Uterus (tissue), 4 donors: ENCODE measurements around the gene TMEM178B. TPM values are rescaled to one million over a fixed set of nuclear protein-coding genes. Genes with fewer than 3 reads are reported as not detected.
"Not testable (repeated sequence)": the region's sequence is repeated elsewhere in the genome, so short reads cannot be mapped to it uniquely, and the experiment has no call there.

ENCODE experiments used
- DNase-seq, 2 donors: peaks; one replicate each; pipeline ENCODE4 v3.0.0-alpha.2; 2019 to 2020
- H3K27ac ChIP-seq, 2 donors: fragments of 200-600 bp; sonication (generic); 1 replicate in 1 of 2; 2 replicates in 1 of 2; pipeline ENCODE4 v1.5.1; 2016 to 2018
- H3K27me3 ChIP-seq, 2 donors: fragments of 200-600 bp; sonication (generic); one replicate each; pipeline ENCODE4 v1.5.1; 2018 to 2019; ENCODE audit warnings: control low read depth in 1 of 2
- H3K36me3 ChIP-seq, 2 donors: fragments of 200-600 bp; sonication (generic); one replicate each; pipeline ENCODE4 v1.5.1; 2019; ENCODE audit warnings: control low read depth in 1 of 2
- H3K4me1 ChIP-seq, 2 donors: fragments of 200-600 bp; sonication (generic); one replicate each; pipeline ENCODE4 v1.5.1; 2018 to 2019; ENCODE audit warnings: control low read depth in 1 of 2
- H3K4me3 ChIP-seq, 2 donors: fragments of 200-600 bp; sonication (generic); 1 replicate in 1 of 2; 2 replicates in 1 of 2; pipeline ENCODE4 v1.5.1; 2018 to 2019; ENCODE audit warnings: mild to moderate bottlenecking in 1 of 2
- H3K9me3 ChIP-seq, 2 donors: fragments of 200-600 bp; sonication (generic); one replicate each; pipeline ENCODE4 v1.5.1; 2019; ENCODE audit warnings: control low read depth in 1 of 2
- CTCF ChIP-seq, 4 experiments: fragments of 200-600 bp in 2 of 4; fragments of 450-650 bp in 2 of 4; sonication (generic) in 2 of 4; IDR thresholded peaks; one replicate each; pipeline ENCODE4 v1.5.1; 2016 to 2019; ENCODE audit warnings: antibody characterized with exemption in 4 of 4, mild to moderate bottlenecking in 2 of 4, moderate library complexity in 1 of 4
- POLR2A ChIP-seq, 2 donors: fragments of 450-650 bp; IDR thresholded peaks; one replicate each; pipeline ENCODE4 v1.6.1; 2016; ENCODE audit warnings: antibody characterized with exemption in 2 of 2, mild to moderate bottlenecking in 1 of 2, moderate library complexity in 1 of 2
- intact Hi-C: fragments of 100-400 bp; cut with DNase I; formaldehyde crosslinking; loops from one replicate; pipeline ENCODE4 v1.15.1; 2023; ENCODE audit warnings: low total_unique reads
- total RNA-seq, 4 donors: library from RNA; depleted of rRNA in 3 of 4; stranded (reverse); fragments of >200 nt in 3 of 4; gene quantifications; one replicate each; pipeline versions ENCODE4 v1.1.0 to v1.2.4, GENCODE V29; 2014 to 2023
- donor health status: DM: yes; HTN: yes; CAD: no.

The TMEM178B gene
- total RNA-seq, 4 donors from 2014 or later: 0.76 to 3.0 TPM; not detected in 2

GRCh38 chr7:141045842-141046620 is 27.8 kb upstream of the TMEM178B start:
- TF ChIP-seq POLR2A (IDR thresholded peaks at IDR 0.05): no peak
- no peak for TF ChIP-seq CTCF (IDR thresholded peaks at IDR 0.05)
- H3K36me3 ChIP-seq: no peaks in the 10 kb centered on the region
- H3K27ac ChIP-seq: no peak overlapping the region
- H3K4me1 ChIP-seq: no peaks in the 10 kb centered on the region
- intact Hi-C loops: no loop called here
- peaks cover 0 to 3% of the 10 kb centered on the region in 2 donors for H3K27me3 ChIP-seq
- no peak for DNase-seq
- no peaks in the 10 kb centered on the region for H3K9me3 ChIP-seq
- H3K4me3 ChIP-seq: no peak overlapping the region

DNA sequence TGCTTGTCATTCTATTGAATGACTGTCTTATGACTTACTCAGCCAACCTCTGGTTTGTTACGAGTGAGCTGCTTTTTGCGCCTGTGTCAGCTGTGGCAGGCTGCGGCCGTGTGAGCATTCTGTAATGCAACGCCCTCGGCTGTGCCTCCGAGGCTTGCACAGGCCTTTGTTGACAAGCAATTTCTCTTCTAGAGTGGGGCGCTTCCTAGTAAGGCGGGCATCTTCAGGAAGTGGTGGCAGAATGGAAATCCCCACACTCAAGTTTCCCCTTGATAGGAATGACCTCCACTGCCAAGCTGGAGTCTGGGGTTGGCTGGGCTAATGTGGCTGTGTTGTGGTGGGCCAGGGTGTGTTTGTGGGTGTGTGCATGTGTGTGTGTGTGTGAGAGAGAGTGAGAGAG is 20.2 kb upstream of the TMEM178B start:
- H3K4me1 ChIP-seq: no peaks in the 10 kb centered on the region
- H3K4me3 ChIP-seq: no peak overlapping the region
- H3K27ac ChIP-seq: no peak overlapping the region
- no peaks in the 10 kb centered on the region for H3K36me3 ChIP-seq
- TF ChIP-seq CTCF (IDR thresholded peaks at IDR 0.05): no peak
- TF ChIP-seq POLR2A (IDR thresholded peaks at IDR 0.05): no peak
- H3K27me3 ChIP-seq: no peaks in the 10 kb centered on the region
- DNase-seq: no peak
- intact Hi-C loops: no loop called here
- peaks cover 0 to 3% of the 10 kb centered on the region in 2 donors for H3K9me3 ChIP-seq

GRCh38 chr7:141055146-141055545 is 18.7 kb upstream of the TMEM178B start:
- DNase-seq: no peak
- H3K27ac ChIP-seq: no peak overlapping the region
- H3K9me3 ChIP-seq: peaks cover 0 to 3% of the 10 kb centered on the region in 2 donors
- H3K27me3 ChIP-seq: no peaks in the 10 kb centered on the region
- no peaks in the 10 kb centered on the region for H3K36me3 ChIP-seq
- no peak for TF ChIP-seq CTCF (IDR thresholded peaks at IDR 0.05)
- no peak for TF ChIP-seq POLR2A (IDR thresholded peaks at IDR 0.05)
- intact Hi-C loops: no loop called here
- no peak overlapping the region for H3K4me3 ChIP-seq
- no peaks in the 10 kb centered on the region for H3K4me1 ChIP-seq

DNA sequence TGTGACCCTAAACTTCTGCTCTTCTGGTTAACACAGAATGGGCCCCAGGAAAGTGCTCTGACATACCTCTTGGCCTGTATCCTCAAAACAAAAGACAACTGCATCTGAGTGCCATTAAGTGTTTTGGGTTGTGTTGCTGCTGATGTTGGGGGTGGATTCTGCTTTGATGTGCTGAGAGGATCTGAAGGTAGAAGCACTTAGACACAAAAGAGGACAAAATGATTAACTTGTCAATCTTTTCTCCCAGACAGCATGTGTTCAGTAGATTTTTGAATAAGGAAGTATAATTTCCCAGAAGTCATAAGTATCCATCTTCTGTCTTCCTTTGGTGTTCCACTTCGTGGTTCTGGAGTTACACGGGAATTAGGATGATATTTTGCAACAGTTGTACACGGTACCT is 16.1 kb upstream of the TMEM178B start:
- Histone ChIP-seq H3K27ac (no peak overlapping the region), H3K4me1 (no peaks in the 10 kb centered on the region), H3K36me3 (no peaks in the 10 kb centered on the region), H3K9me3 (peaks cover 0 to 3% of the 10 kb centered on the region in 2 donors), H3K4me3 (no peak overlapping the region), H3K27me3 (no peaks in the 10 kb centered on the region)
- DNase-seq: no peak
- intact Hi-C loops: no loop called here
- TF ChIP-seq POLR2A (IDR thresholded peaks at IDR 0.05) (no peak), CTCF (IDR thresholded peaks at IDR 0.05) (no peak)

DNA sequence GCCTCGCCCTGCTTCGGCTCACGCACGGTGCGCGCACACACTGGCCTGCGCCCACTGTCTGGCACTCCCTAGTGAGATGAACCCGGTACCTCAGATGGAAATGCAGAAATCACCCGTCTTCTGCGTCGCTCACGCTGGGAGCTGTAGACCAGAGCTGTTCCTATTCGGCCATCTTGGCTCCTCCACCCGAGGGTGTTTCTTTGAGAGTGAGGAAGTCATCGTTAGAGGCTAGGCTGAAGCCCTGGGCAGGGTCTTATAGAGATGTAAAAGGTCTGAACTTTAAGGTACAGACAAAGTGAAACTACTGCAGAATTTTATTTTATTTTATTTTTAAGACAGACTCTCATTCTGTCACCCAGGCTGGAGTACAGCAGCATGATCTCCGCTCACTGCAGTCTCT is 6.0 kb upstream of the TMEM178B start:
- H3K27ac ChIP-seq, H3K27me3 ChIP-seq, H3K36me3 ChIP-seq, H3K9me3 ChIP-seq, H3K4me1 ChIP-seq, DNase-seq, H3K4me3 ChIP-seq, intact Hi-C loops: not testable (repeated sequence)
